WTC11 (cell line): ENCODE measurements around the gene ING1. TPM values are rescaled to one million over a fixed set of nuclear protein-coding genes. Genes with fewer than 3 reads are reported as not detected.
"Not testable (repeated sequence)": the region's sequence is repeated elsewhere in the genome, so short reads cannot be mapped to it uniquely, and the experiment has no call there.

Experiments
- ATAC-seq: fragments of 200-7000 bp; cut with Tn5 transposase; 2 replicates; pipeline ENCODE4 v1.10.0; 2021; ENCODE audit warnings: mild to moderate bottlenecking, moderate library complexity
- CTCF ChIA-PET: fragments of 300-600 bp; sonication (Branson Sonifier 250); formaldehyde crosslinking; loops from one replicate; lab custom pipeline; 2021; ENCODE audit warnings: antibody characterized with exemption; lab: Charles Lee
- POLR2A ChIA-PET: fragments of 350-600 bp; sonication (Branson Sonifier 250); formaldehyde crosslinking; loops from one replicate; lab custom pipeline; 2021; ENCODE audit warnings: antibody characterized with exemption; lab: Charles Lee
- DNase-seq: peaks from one replicate; pipeline ENCODE4 v3.0.0; 2021; ENCODE audit warnings: low spot score
- H3K27ac Mint-ChIP-seq: 2 replicates; pipeline ENCODE4 v1.8.0; 2021; ENCODE audit warnings: mixed read lengths
- H3K27me3 Mint-ChIP-seq: 2 replicates; pipeline ENCODE4 v1.8.0; 2021; ENCODE audit warnings: low read depth, mild to moderate bottlenecking, moderate library complexity, mixed read lengths
- H3K36me3 Mint-ChIP-seq: 2 replicates; pipeline ENCODE4 v1.8.0; 2021; ENCODE audit warnings: mixed read lengths
- H3K4me1 Mint-ChIP-seq: 2 replicates; pipeline ENCODE4 v1.8.0; 2022; ENCODE audit warnings: mixed read lengths
- H3K4me3 Mint-ChIP-seq: 2 replicates; pipeline ENCODE4 v1.8.0; 2021; ENCODE audit warnings: mild to moderate bottlenecking, moderate library complexity, mixed read lengths
- H3K9me3 Mint-ChIP-seq: 2 replicates; pipeline ENCODE4 v1.8.0; 2021; ENCODE audit warnings: mixed read lengths
- AFF4 ChIP-seq: sonication (generic); formaldehyde crosslinking; IDR thresholded peaks from 2 replicates; pipeline ENCODE4 v1.8.1; 2023; ENCODE audit warnings: mild to moderate bottlenecking, missing genetic modification reagents, borderline replicate concordance
- ARID4B ChIP-seq: sonication (generic); formaldehyde crosslinking; IDR thresholded peaks from 2 replicates; pipeline ENCODE4 v1.8.0; 2023; ENCODE audit warnings: missing genetic modification reagents, mild to moderate bottlenecking, borderline replicate concordance
- CREM ChIP-seq: sonication (generic); formaldehyde crosslinking; IDR thresholded peaks from 2 replicates; pipeline ENCODE4 v1.8.1; 2022; ENCODE audit warnings: mild to moderate bottlenecking, missing genetic modification reagents, moderate library complexity
- GRHL2 ChIP-seq: fragments of 250-450 bp; sonication (Bioruptor Pico); IDR thresholded peaks from 2 replicates; pipeline ENCODE4 v1.8.0; 2022; ENCODE audit warnings: mild to moderate bottlenecking, moderate library complexity; ENCODE audit not compliant: insufficient replicate concordance, severe bottlenecking
- GTF2I ChIP-seq: fragments of 250-450 bp; sonication (Bioruptor Pico); conservative IDR thresholded peaks from 2 replicates; pipeline ENCODE4 v1.4.0; 2021; ENCODE audit warnings: mild to moderate bottlenecking
- KAT7 ChIP-seq: sonication (generic); formaldehyde crosslinking; IDR thresholded peaks from 2 replicates; pipeline ENCODE4 v1.8.1; 2023; ENCODE audit warnings: missing genetic modification reagents, mild to moderate bottlenecking, borderline replicate concordance
- MYBL2 ChIP-seq: sonication (generic); formaldehyde crosslinking; IDR thresholded peaks from 2 replicates; pipeline ENCODE4 v1.8.1; 2023; ENCODE audit warnings: mild to moderate bottlenecking, moderate library complexity, missing genetic modification reagents
- SP1 ChIP-seq: sonication (generic); formaldehyde crosslinking; conservative IDR thresholded peaks from 2 replicates; pipeline ENCODE4 v1.8.1; 2022; ENCODE audit warnings: missing genetic modification reagents
- TP53 ChIP-seq: sonication (generic); formaldehyde crosslinking; IDR thresholded peaks from 2 replicates; pipeline ENCODE4 v1.8.1; 2023; ENCODE audit warnings: mild to moderate bottlenecking, missing genetic modification reagents
- USF2 ChIP-seq: sonication (generic); formaldehyde crosslinking; IDR thresholded peaks from 2 replicates; pipeline ENCODE4 v1.8.1; 2023; ENCODE audit warnings: mild to moderate bottlenecking, missing genetic modification reagents, moderate library complexity
- ZNF232 ChIP-seq: sonication (generic); formaldehyde crosslinking; IDR thresholded peaks from 2 replicates; pipeline ENCODE4 v1.8.0; 2022; ENCODE audit warnings: mild to moderate bottlenecking, missing genetic modification reagents
- ZNF317 ChIP-seq: sonication (generic); formaldehyde crosslinking; IDR thresholded peaks from 2 replicates; pipeline ENCODE4 v1.8.1; 2023; ENCODE audit warnings: low read depth, mild to moderate bottlenecking, moderate library complexity, missing genetic modification reagents, borderline replicate concordance
- ZNF512 ChIP-seq: sonication (generic); formaldehyde crosslinking; IDR thresholded peaks from 2 replicates; pipeline ENCODE4 v1.8.1; 2022; ENCODE audit warnings: missing genetic modification reagents, borderline replicate concordance
- total RNA-seq: library from RNA; stranded (reverse); gene quantifications from 3 replicates; pipeline ENCODE4 v1.2.3, GENCODE V29; 2021

Gene ING1
- total RNA-seq, 1 experiment from 2014 or later: 26.2 TPM

GRCh38 chr13:110669036-110669435 lies 44.5 kb upstream of the ING1 start (continued):
- TF ChIP-seq AFF4 (no peak), SP1 (CRISPR knock-in tag) (no peak), MYBL2 (no peak), ZNF232 (CRISPR knock-in tag) (no peak), GRHL2 (no peak), ZNF512 (CRISPR knock-in tag) (no peak), CREM (CRISPR knock-in tag) (no peak), USF2 (CRISPR knock-in tag) (no peak), KAT7 (CRISPR knock-in tag) (no peak), ARID4B (CRISPR knock-in tag) (no peak), TP53 (CRISPR knock-in tag) (no peak), GTF2I (CRISPR knock-in tag) (no peak)

DNA sequence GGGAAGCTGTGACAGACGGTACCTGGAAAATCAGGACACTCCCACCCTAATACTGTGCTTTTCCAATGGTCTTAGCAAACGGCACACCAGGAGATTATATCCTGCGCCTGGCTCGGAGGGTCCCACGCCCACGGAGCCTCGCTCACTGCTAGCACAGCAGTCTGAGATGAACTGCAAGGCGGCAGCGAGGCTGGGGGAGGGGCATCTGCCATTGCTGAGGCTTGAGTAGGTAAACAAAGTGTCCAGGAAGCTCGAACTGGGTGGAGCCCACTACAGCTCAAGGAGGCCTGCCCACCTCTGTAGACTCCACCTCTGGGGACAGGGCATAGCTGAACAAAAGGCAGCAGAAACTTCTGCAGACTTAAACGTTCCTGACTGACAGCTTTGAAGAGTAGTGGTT lies 43.7 kb upstream of the ING1 start:
- TF ChIP-seq ZNF317 (CRISPR knock-in tag): 0 out of 2 replicates have a peak, but pooled peaks have one; percentile 3
- H3K4me3 Mint-ChIP-seq, POLR2A ChIA-PET, H3K4me1 Mint-ChIP-seq, H3K27ac Mint-ChIP-seq, CTCF ChIA-PET, H3K27me3 Mint-ChIP-seq, DNase-seq, ATAC-seq: not testable (repeated sequence)
- peaks cover 31% of the 10 kb centered on the region for H3K9me3 Mint-ChIP-seq
- H3K36me3 Mint-ChIP-seq: peaks cover 86% of the 10 kb centered on the region
